Endothelial cell of umbilical vein (primary cell): ENCODE measurements around the gene GNPAT. TPM values are rescaled to one million over a fixed set of nuclear protein-coding genes. Genes with fewer than 3 reads are reported as not detected.

Experiments
- BruUV-seq: library from RNA; stranded (reverse); fragments of 400-500 nt; replicated peaks from 2 replicates; lab custom pipeline; 2021; lab: Mats Ljungman, UMichigan
- CTCF ChIA-PET: fragments of 300-600, 350-600 bp; sonication (Branson Sonifier 250); formaldehyde crosslinking; loops from one replicate; lab custom pipeline; 2021; ENCODE audit warnings: antibody characterized with exemption, inconsistent platforms; lab: Charles Lee
- POLR2A ChIA-PET: fragments of 300-600, 350-600 bp; sonication (Branson Sonifier 250); formaldehyde crosslinking; loops from one replicate; lab custom pipeline; 2021; ENCODE audit warnings: antibody characterized with exemption, inconsistent platforms; lab: Charles Lee
- DNase-seq: peaks from one replicate; pipeline ENCODE4 v3.0.0-alpha.2; 2011; ENCODE audit warnings: low read depth, low spot score
- FAIRE-seq: peaks from 2 replicates; lab custom pipeline; 2011; peaks lifted over from hg19 to GRCh38; lab: Jason Lieb, UNC
- H2AFZ ChIP-seq: 2 replicates; pipeline ENCODE4 v1.6.0; 2012; ENCODE audit warnings: low read depth, low read length, control low read depth, inconsistent platforms
- H3K27ac ChIP-seq: 2 replicates; pipeline ENCODE4 v1.5.1; 2011; ENCODE audit warnings: low read depth, mild to moderate bottlenecking, control low read depth, low read length, moderate library complexity; ENCODE audit not compliant: insufficient read depth
- H3K27me3 ChIP-seq, 2 experiments: 2 replicates each; pipeline versions ENCODE4 v1.6.0 to v1.6.1; 2011; ENCODE audit warnings: low read length in 2 of 2, mixed read lengths in 1 of 2; ENCODE audit not compliant: control insufficient read depth in 2 of 2, insufficient read depth in 2 of 2
- H3K36me3 ChIP-seq, 2 experiments: 2 replicates in 1 of 2; 3 replicates in 1 of 2; pipeline ENCODE4 v1.5.1; 2011; ENCODE audit warnings: low read length in 2 of 2, mild to moderate bottlenecking in 1 of 2, moderate library complexity in 1 of 2; ENCODE audit not compliant: control insufficient read depth in 2 of 2, insufficient read depth in 2 of 2; ENCODE audit errors: extremely low read depth in 1 of 2
- H3K4me1 ChIP-seq: 3 replicates; pipeline ENCODE4 v1.5.1; 2011; ENCODE audit warnings: mild to moderate bottlenecking, low read length; ENCODE audit not compliant: control insufficient read depth, insufficient read depth; ENCODE audit errors: extremely low read depth
- H3K4me2 ChIP-seq: 2 replicates; pipeline ENCODE4 v1.6.1; 2011; ENCODE audit warnings: low read length, control low read depth, mixed read lengths; ENCODE audit not compliant: insufficient read depth
- H3K4me3 ChIP-seq, 3 experiments: fragments of 200-600 bp in 1 of 3; sonication (generic), shearing (Covaris generic) in 1 of 3; replicated peaks in 1 of 3; 2 replicates each; pipeline ENCODE4 v1.5.1; 2011 to 2016; ENCODE audit warnings: control low read depth in 3 of 3, low read length in 3 of 3, mild to moderate bottlenecking in 2 of 3, inconsistent platforms in 1 of 3, low read depth in 1 of 3, moderate library complexity in 1 of 3; ENCODE audit not compliant: insufficient read depth in 1 of 3
- H3K79me2 ChIP-seq: 2 replicates; pipeline ENCODE4 v1.6.0; 2012; ENCODE audit warnings: low read length, inconsistent platforms; ENCODE audit not compliant: control insufficient read depth, insufficient read depth
- H3K9ac ChIP-seq: replicated peaks from 2 replicates; pipeline ENCODE3; 2011; ENCODE audit warnings: low read length, control low read depth; ENCODE audit not compliant: insufficient read depth; ENCODE audit errors: extremely low read depth
- H3K9me1 ChIP-seq: replicated peaks from 3 replicates; pipeline ENCODE4 v1.6.0; 2011; ENCODE audit warnings: mild to moderate bottlenecking, low read length; ENCODE audit not compliant: control insufficient read depth, insufficient read depth; ENCODE audit errors: extremely low read depth
- H3K9me3 ChIP-seq: replicated peaks from 2 replicates; pipeline ENCODE4 v1.5.1; 2012; ENCODE audit warnings: low read length, inconsistent platforms; ENCODE audit not compliant: control insufficient read depth, insufficient read depth
- H4K20me1 ChIP-seq: replicated peaks from 2 replicates; pipeline ENCODE3; 2011; ENCODE audit warnings: mild to moderate bottlenecking, low read length; ENCODE audit not compliant: control insufficient read depth, insufficient read depth; ENCODE audit errors: extremely low read depth
- CTCF ChIP-seq, 2 donors: IDR thresholded peaks; 1 replicate in 1 of 2; 2 replicates in 1 of 2; pipeline ENCODE4 v1.5.1; 2011; ENCODE audit warnings: low read length in 2 of 2, mild to moderate bottlenecking in 2 of 2, moderate library complexity in 2 of 2, control low read depth in 1 of 2, inconsistent platforms in 1 of 2, low read depth in 1 of 2; ENCODE audit not compliant: insufficient read depth in 1 of 2; ENCODE audit errors: extremely low read depth in 1 of 2
- EZH2 ChIP-seq: IDR thresholded peaks from 2 replicates; pipeline ENCODE4 v1.6.1; 2012; ENCODE audit warnings: borderline replicate concordance, low read depth, mild to moderate bottlenecking, moderate library complexity, low read length, inconsistent platforms; ENCODE audit not compliant: severe bottlenecking
- FOS ChIP-seq: IDR thresholded peaks from 2 replicates; pipeline ENCODE4 v1.6.1; 2011; ENCODE audit warnings: mild to moderate bottlenecking, low read length, moderate library complexity, borderline replicate concordance; ENCODE audit not compliant: insufficient read depth
- GATA2 ChIP-seq: IDR thresholded peaks from 2 replicates; pipeline ENCODE4 v1.7.0; 2011; ENCODE audit warnings: low read depth, mild to moderate bottlenecking, moderate library complexity, mixed read lengths, low read length; ENCODE audit not compliant: insufficient read length, insufficient read depth
- JUN ChIP-seq: IDR thresholded peaks from 2 replicates; pipeline ENCODE4 v1.6.1; 2011; ENCODE audit warnings: borderline replicate concordance, low read depth; ENCODE audit not compliant: insufficient read length, insufficient read depth
- MYC ChIP-seq: IDR thresholded peaks from one replicate; pipeline ENCODE4 v1.6.1; 2011; ENCODE audit warnings: mild to moderate bottlenecking, low read depth, low read length
- POLR2A ChIP-seq: IDR thresholded peaks from 2 replicates; pipeline ENCODE4 v1.6.1; 2012; ENCODE audit warnings: low read depth, mild to moderate bottlenecking, control low read depth, low read length
- POLR2AphosphoS5 ChIP-seq: IDR thresholded peaks from 2 replicates; pipeline ENCODE4 v1.6.1; 2012; ENCODE audit warnings: low read depth, mild to moderate bottlenecking, control low read depth, low read length, moderate library complexity; ENCODE audit not compliant: insufficient read depth
- dilution Hi-C: fragments of 300-500 bp; cut with MboI; formaldehyde crosslinking; loops from one replicate; pipeline ENCODE4 v1.15.0; 2019; ENCODE audit warnings: low sequenced_read_pairs; ENCODE audit not compliant: extremely low pct_ligation_motif_present
- intact Hi-C: fragments of 100-400 bp; cut with micrococcal nuclease; formaldehyde crosslinking; loops from one replicate; pipeline ENCODE4 v1.10.0; 2022
- polyA plus RNA-seq, 4 experiments: library from polyadenylated mRNA; depleted of rRNA in 3 of 4; stranded (reverse) in 3 of 4; unstranded in 1 of 4; fragments of >200 nt; gene quantifications; 2 replicates each; pipeline versions ENCODE4 v1.2.1 to v1.2.3, GENCODE V29; 2011 to 2012; ENCODE audit warnings: missing spikeins in 1 of 4
- total RNA-seq: library from RNA; stranded (reverse); gene quantifications from 2 replicates; pipeline ENCODE4 v1.2.3, GENCODE V29; 2021
- TF ChIP-seq, protein P1 (sequence below): IDR thresholded peaks from 2 replicates; pipeline ENCODE4 v1.6.1; 2011; ENCODE audit not compliant: insufficient read depth, insufficient read length

The GNPAT gene
- total and polyA plus RNA-seq, 2 donors (not counting 3 experiments of a cell fraction or from before 2014, with no cell fraction given) = 18.9 to 51.4 TPM

- Histone ChIP-seq H3K4me1 (peaks cover 2% of the 10 kb centered on the region), H3K79me2 (no peaks in the 10 kb centered on the region), H2AFZ (no peak overlapping the region), H3K9ac (no peak overlapping the region), H3K4me2 (no peak overlapping the region), H3K9me1 (no peaks in the 10 kb centered on the region), H3K9me3 (no peaks in the 10 kb centered on the region), H3K4me3 (no peak overlapping the region), H3K36me3 (no peaks in the 10 kb centered on the region), H3K27me3 (no peaks in the 10 kb centered on the region), H3K27ac (no peak overlapping the region), H4K20me1 (no peaks in the 10 kb centered on the region)
- ChIA-PET CTCF (interaction anchor here (1.3 to 2.3 kb wide), 7 partner anchors 9 to 410 kb away, joined by 3 to 7 read pairs (median 4); no protein-coding TSS in a partner anchor), POLR2A (no interaction called here)
- DNase-seq (no peak), FAIRE-seq (no peak)
- dilution Hi-C loops (no loop called here), intact Hi-C loops (no loop called here)
- TF ChIP-seq POLR2A (no peak), JUN (no peak), CTCF (IDR thresholded peaks at IDR 0.05; ENCODE audit: extremely low read depth in 1 of 2, insufficient read depth in 1 of 2, low read depth in 1 of 2, low read length in 2 of 2) (no peak), EZH2 (no peak), GATA2 (no peak), FOS (no peak), POLR2AphosphoS5 (no peak), MYC (no peak)
- TF ChIP-seq, protein P1, sequence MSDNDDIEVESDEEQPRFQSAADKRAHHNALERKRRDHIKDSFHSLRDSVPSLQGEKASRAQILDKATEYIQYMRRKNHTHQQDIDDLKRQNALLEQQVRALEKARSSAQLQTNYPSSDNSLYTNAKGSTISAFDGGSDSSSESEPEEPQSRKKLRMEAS = no peak
- no TSS peak for BruUV-seq
These were observed 34.2 kb upstream of the GNPAT start for GRCh38 chr1:231206856-231207255.
